ENCODE data around the gene WFIKKN1. TPM values are rescaled to one million over a fixed set of nuclear protein-coding genes. Genes with fewer than 3 reads are reported as not detected.

The WFIKKN1 gene
- total and polyA plus RNA-seq, 2 of the 13 experiments (the other 11 are each of a cell fraction or from before 2014, with no cell fraction given) = 1.7 to 4.9 TPM

GRCh38 chr16:610513-611381 lies 20.0 kb upstream of the WFIKKN1 start (continued):
- TF ChIP-seq GABPA (IDR thresholded peaks at IDR 0.05; ENCODE audit: low read depth, low read length) (no peak), GABPA (CRISPR knock-in tag; IDR thresholded peaks at IDR 0.05; ENCODE audit: low read depth) (no peak), KDM3A (CRISPR knock-in tag; IDR thresholded peaks at IDR 0.05; ENCODE audit: low read depth) (peak; percentile 59; the same call in 1 of the 2 replicates), HINFP (CRISPR knock-in tag; IDR thresholded peaks at IDR 0.05; ENCODE audit: low read depth) (no peak), ZFP62 (CRISPR knock-in tag; IDR thresholded peaks at IDR 0.05) (no peak), PAF1 (CRISPR knock-in tag; IDR thresholded peaks at IDR 0.05) (no peak), NFAT5 (CRISPR knock-in tag; IDR thresholded peaks at IDR 0.05) (no peak), ZEB1 (IDR thresholded peaks at IDR 0.05; ENCODE audit: insufficient replicate concordance, low read depth) (no peak), ZNF724P (CRISPR knock-in tag; IDR thresholded peaks at IDR 0.05; ENCODE audit: borderline replicate concordance) (no peak)
- TF ChIP-seq, protein P1, sequence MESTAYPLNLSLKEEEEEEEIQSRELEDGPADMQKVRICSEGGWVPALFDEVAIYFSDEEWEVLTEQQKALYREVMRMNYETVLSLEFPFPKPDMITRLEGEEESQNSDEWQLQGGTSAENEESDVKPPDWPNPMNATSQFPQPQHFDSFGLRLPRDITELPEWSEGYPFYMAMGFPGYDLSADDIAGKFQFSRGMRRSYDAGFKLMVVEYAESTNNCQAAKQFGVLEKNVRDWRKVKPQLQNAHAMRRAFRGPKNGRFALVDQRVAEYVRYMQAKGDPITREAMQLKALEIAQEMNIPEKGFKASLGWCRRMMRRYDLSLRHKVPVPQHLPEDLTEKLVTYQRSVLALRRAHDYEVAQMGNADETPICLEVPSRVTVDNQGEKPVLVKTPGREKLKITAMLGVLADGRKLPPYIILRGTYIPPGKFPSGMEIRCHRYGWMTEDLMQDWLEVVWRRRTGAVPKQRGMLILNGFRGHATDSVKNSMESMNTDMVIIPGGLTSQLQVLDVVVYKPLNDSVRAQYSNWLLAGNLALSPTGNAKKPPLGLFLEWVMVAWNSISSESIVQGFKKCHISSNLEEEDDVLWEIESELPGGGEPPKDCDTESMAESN (CRISPR knock-in tag; conservative IDR thresholded peaks at IDR 0.05) = no peak
- TF ChIP-seq, protein P2, sequence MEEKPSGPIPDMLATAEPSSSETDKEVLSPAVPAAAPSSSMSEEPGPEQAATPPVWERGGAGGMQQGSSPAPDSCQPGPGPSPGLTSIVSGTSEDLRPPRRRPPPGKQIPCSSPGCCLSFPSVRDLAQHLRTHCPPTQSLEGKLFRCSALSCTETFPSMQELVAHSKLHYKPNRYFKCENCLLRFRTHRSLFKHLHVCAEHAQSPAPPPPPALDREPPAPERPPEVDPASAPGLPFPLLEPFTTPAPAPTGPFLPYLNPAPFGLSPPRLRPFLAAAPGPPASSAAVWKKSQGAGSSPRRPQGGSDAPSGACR (CRISPR knock-in tag; IDR thresholded peaks at IDR 0.05) = no peak
- TF ChIP-seq, protein P3, sequence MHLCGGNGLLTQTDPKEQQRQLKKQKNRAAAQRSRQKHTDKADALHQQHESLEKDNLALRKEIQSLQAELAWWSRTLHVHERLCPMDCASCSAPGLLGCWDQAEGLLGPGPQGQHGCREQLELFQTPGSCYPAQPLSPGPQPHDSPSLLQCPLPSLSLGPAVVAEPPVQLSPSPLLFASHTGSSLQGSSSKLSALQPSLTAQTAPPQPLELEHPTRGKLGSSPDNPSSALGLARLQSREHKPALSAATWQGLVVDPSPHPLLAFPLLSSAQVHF (CRISPR knock-in tag; IDR thresholded peaks at IDR 0.05) = no peak
